Measurements from ENCODE around the gene CKLF.

Gene CKLF

GRCh38 chr16:66614161-66614802 lies 61.9 kb downstream of the CKLF start:
- no peak for TF ChIP-seq CTCF (IDR thresholded peaks at IDR 0.05; ENCODE audit: low read depth, low read length)
- no peaks in the 10 kb centered on the region for H3K27me3 ChIP-seq
- H3K4me3 ChIP-seq (ENCODE audit: low read depth, low read length) = no peak overlapping the region
- no peaks in the 10 kb centered on the region for H3K9me3 ChIP-seq
- DNase-seq = no peak
- H3K36me3 ChIP-seq = peaks cover 24% of the 10 kb centered on the region
- H3K4me1 ChIP-seq = peaks cover 15% of the 10 kb centered on the region

All from BE2C (cell line).